ENCODE results near the gene MATR3. TPM values are rescaled to one million over a fixed set of nuclear protein-coding genes. Genes with fewer than 3 reads are reported as not detected.

The MATR3 gene
- 111 TPM for total RNA-seq
- long read RNA-seq, full-length matches to known transcripts = 421 of 555 reads
- long read RNA-seq, partial matches to known transcripts = 17 of 555 reads
- long read RNA-seq, other reads (novel, unspliced or antisense) = 117 of 555 reads

- intact Hi-C loops (cut with DNase I) = loop anchor here (10.0 kb wide), 2 partner anchors 51 to 121 kb away; partner anchors contain the start of gene PAIP2
- ATAC-seq (ENCODE audit: poor library complexity) = peak; percentile 97
- peak; percentile 97 for DNase-seq
These were observed at the start of gene MATR3 for GRCh38 chr5:139293507-139294373. Gene MATR3 (plus strand): TSS chr5:139293740. CDS start chr5:139307416, 13,676 bp downstream.

- intact Hi-C loops (cut with DNase I) = no loop called here
- no peak for DNase-seq
These were observed 47.8 kb upstream of the MATR3 start for GRCh38 chr5:139245637-139246339.

GRCh38 chr5:139246394-139246793, 47.1 kb upstream of the MATR3 start:
- intact Hi-C loops (cut with DNase I) = no loop called here
- ATAC-seq (ENCODE audit: poor library complexity) = no peak
- DNase-seq = no peak

More at GRCh38 chr5:139245637-139246339, 47.8 kb upstream of the MATR3 start:
- no peak for ATAC-seq (ENCODE audit: poor library complexity)

GRCh38 chr5:139248826-139249453, 44.6 kb upstream of the MATR3 start:
- no peak for DNase-seq
- no peak for ATAC-seq (ENCODE audit: poor library complexity)
- intact Hi-C loops (cut with DNase I) = no loop called here

GRCh38 chr5:139251281-139251687, 42.3 kb upstream of the MATR3 start:
- DNase-seq (no peak), ATAC-seq (ENCODE audit: poor library complexity) (no peak)
- intact Hi-C loops (cut with DNase I) = loop anchor here (10.0 kb wide), 1 partner anchor 606 kb away; no protein-coding TSS in a partner anchor

GRCh38 chr5:139251695-139252288, 41.7 kb upstream of the MATR3 start:
- ATAC-seq (ENCODE audit: poor library complexity) (no peak), DNase-seq (no peak)
- intact Hi-C loops (cut with DNase I) = loop anchor here (10.0 kb wide), 1 partner anchor 607 kb away; no protein-coding TSS in a partner anchor

GRCh38 chr5:139253115-139253514, 40.4 kb upstream of the MATR3 start:
- intact Hi-C loops (cut with DNase I) = loop anchor here (10.0 kb wide), 1 partner anchor 608 kb away; no protein-coding TSS in a partner anchor
- DNase-seq = no peak
- no peak for ATAC-seq (ENCODE audit: poor library complexity)

- DNase-seq (no peak), ATAC-seq (ENCODE audit: poor library complexity) (no peak)
- intact Hi-C loops (cut with DNase I) = loop anchor here (10.0 kb wide), 1 partner anchor 612 kb away; no protein-coding TSS in a partner anchor
These were observed 36.7 kb upstream of the MATR3 start for GRCh38 chr5:139256820-139257219.

GRCh38 chr5:139262059-139262741, 31.3 kb upstream of the MATR3 start:
- no peak for ATAC-seq (ENCODE audit: poor library complexity)
- intact Hi-C loops (cut with DNase I) = loop anchor here (5.0 to 10.0 kb wide), 2 partner anchors 170 to 687 kb away; partner anchors contain the start of gene HSPA9
- DNase-seq = no peak

GRCh38 chr5:139262742-139263445, 30.6 kb upstream of the MATR3 start:
- peak; percentile 99 for ATAC-seq (ENCODE audit: poor library complexity)
- intact Hi-C loops (cut with DNase I) = loop anchor here (5.0 to 10.0 kb wide), 2 partner anchors 171 to 688 kb away; partner anchors contain the start of gene HSPA9

GRCh38 chr5:139263536-139263935, 30.0 kb upstream of the MATR3 start:
- ATAC-seq (ENCODE audit: poor library complexity) = no peak
- intact Hi-C loops (cut with DNase I) = loop anchor here (5.0 to 10.0 kb wide), 2 partner anchors 171 to 689 kb away; partner anchors contain the start of gene HSPA9
- no peak for DNase-seq

More at GRCh38 chr5:139262742-139263445, 30.6 kb upstream of the MATR3 start:
- peak; percentile 92 for DNase-seq

GRCh38 chr5:139263946-139264345, 29.6 kb upstream of the MATR3 start:
- DNase-seq (no peak), ATAC-seq (ENCODE audit: poor library complexity) (no peak)
- intact Hi-C loops (cut with DNase I) = loop anchor here (5.0 to 10.0 kb wide), 2 partner anchors 172 to 689 kb away; partner anchors contain the start of gene HSPA9

GRCh38 chr5:139265001-139265400, 28.5 kb upstream of the MATR3 start:
- DNase-seq (no peak), ATAC-seq (ENCODE audit: poor library complexity) (no peak)
- intact Hi-C loops (cut with DNase I) = loop anchor here (10.0 kb wide), 1 partner anchor 690 kb away; the partner anchor contains the start of gene HSPA9

GRCh38 chr5:139266236-139266635, 27.3 kb upstream of the MATR3 start:
- ATAC-seq (ENCODE audit: poor library complexity) (no peak), DNase-seq (no peak)
- intact Hi-C loops (cut with DNase I) = loop anchor here (10.0 kb wide), 1 partner anchor 691 kb away; the partner anchor contains the start of gene HSPA9

GRCh38 chr5:139267481-139267880, 26.1 kb upstream of the MATR3 start:
- intact Hi-C loops (cut with DNase I) = loop anchor here (10.0 kb wide), 1 partner anchor 693 kb away; the partner anchor contains the start of gene HSPA9
- no peak for ATAC-seq (ENCODE audit: poor library complexity)
- no peak for DNase-seq

GRCh38 chr5:139268364-139269202, 25.0 kb upstream of the MATR3 start:
- intact Hi-C loops (cut with DNase I) = loop anchor here (10.0 kb wide), 1 partner anchor 694 kb away; the partner anchor contains the start of gene HSPA9
- peak; percentile 14 for ATAC-seq (ENCODE audit: poor library complexity)
- no peak for DNase-seq
